SK-N-SH (cell line): ENCODE results near the gene AGO1.

Source experiments
- CHD2 ChIP-seq: fragments of 150-350 bp; IDR thresholded peaks from 2 replicates; pipeline ENCODE4 v1.6.1; 2018; ENCODE audit warnings: low read length; ENCODE audit not compliant: partially characterized antibody
- FOXM1 ChIP-seq: IDR thresholded peaks from 2 replicates; pipeline ENCODE4 v1.4.0; 2012; ENCODE audit warnings: low read depth, mild to moderate bottlenecking
- GABPA ChIP-seq: IDR thresholded peaks from 2 replicates; pipeline ENCODE4 v1.4.0; 2012; ENCODE audit warnings: low read depth, mild to moderate bottlenecking
- JUND ChIP-seq: IDR thresholded peaks from 2 replicates; pipeline ENCODE4 v1.4.0; 2012
- MAX ChIP-seq: IDR thresholded peaks from 2 replicates; pipeline ENCODE4 v1.4.0; 2012; ENCODE audit warnings: low read depth
- MXI1 ChIP-seq: IDR thresholded peaks from 2 replicates; pipeline ENCODE4 v1.6.1; 2012; ENCODE audit warnings: mild to moderate bottlenecking, low read depth, low read length, improper control_type of control experiment
- NFIC ChIP-seq: IDR thresholded peaks from 2 replicates; pipeline ENCODE4 v1.4.0; 2012; ENCODE audit warnings: borderline replicate concordance
- SIN3A ChIP-seq: IDR thresholded peaks from 2 replicates; pipeline ENCODE4 v1.6.1; 2012; ENCODE audit warnings: low read depth, mild to moderate bottlenecking, low read length, moderate library complexity, borderline replicate concordance
- TAF1 ChIP-seq: IDR thresholded peaks from 2 replicates; pipeline ENCODE4 v1.6.1; 2012; ENCODE audit warnings: low read depth, mild to moderate bottlenecking, low read length, moderate library complexity, borderline replicate concordance
- TCF12 ChIP-seq: IDR thresholded peaks from 2 replicates; pipeline ENCODE4 v1.4.0; 2012
- TEAD4 ChIP-seq: IDR thresholded peaks from 2 replicates; pipeline ENCODE4 v1.4.0; 2012; ENCODE audit warnings: mild to moderate bottlenecking, borderline replicate concordance; ENCODE audit not compliant: insufficient read depth
- TF ChIP-seq, protein P1 (sequence below): fragments of 200-600 bp; sonication (generic); IDR thresholded peaks from 2 replicates; pipeline ENCODE4 v1.6.1; 2017; ENCODE audit warnings: antibody characterized with exemption, mild to moderate bottlenecking, moderate library complexity
- TF ChIP-seq, protein P2 (sequence below): IDR thresholded peaks from 2 replicates; pipeline ENCODE4 v1.4.0; 2012; ENCODE audit warnings: low read depth, borderline replicate concordance

DNA sequence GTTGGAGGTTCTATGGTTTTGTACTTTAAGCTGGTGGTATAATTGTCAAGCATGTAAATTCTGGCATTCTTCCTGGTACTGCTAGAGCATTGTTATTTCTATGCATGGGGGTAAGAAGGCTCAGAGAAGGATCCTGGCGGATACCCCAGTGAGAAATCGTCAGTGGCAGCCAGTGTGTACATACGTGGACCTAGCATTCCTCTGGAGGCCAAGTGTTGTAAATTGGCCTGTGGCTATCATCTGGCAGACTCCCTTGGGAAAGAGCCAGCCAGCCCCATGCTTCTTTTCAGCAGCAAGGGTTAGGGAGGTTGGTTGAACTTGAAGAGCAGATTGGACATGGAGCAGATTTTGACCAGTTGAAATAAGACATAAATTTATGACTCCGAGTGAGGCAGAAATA, 42.7 kb downstream of the AGO1 start:
- TF ChIP-seq, protein P1, sequence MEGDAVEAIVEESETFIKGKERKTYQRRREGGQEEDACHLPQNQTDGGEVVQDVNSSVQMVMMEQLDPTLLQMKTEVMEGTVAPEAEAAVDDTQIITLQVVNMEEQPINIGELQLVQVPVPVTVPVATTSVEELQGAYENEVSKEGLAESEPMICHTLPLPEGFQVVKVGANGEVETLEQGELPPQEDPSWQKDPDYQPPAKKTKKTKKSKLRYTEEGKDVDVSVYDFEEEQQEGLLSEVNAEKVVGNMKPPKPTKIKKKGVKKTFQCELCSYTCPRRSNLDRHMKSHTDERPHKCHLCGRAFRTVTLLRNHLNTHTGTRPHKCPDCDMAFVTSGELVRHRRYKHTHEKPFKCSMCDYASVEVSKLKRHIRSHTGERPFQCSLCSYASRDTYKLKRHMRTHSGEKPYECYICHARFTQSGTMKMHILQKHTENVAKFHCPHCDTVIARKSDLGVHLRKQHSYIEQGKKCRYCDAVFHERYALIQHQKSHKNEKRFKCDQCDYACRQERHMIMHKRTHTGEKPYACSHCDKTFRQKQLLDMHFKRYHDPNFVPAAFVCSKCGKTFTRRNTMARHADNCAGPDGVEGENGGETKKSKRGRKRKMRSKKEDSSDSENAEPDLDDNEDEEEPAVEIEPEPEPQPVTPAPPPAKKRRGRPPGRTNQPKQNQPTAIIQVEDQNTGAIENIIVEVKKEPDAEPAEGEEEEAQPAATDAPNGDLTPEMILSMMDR = no peak
- no peak for TF ChIP-seq MAX
- TF ChIP-seq CHD2 = no peak
- no peak for TF ChIP-seq TCF12
- no peak for TF ChIP-seq JUND
- TF ChIP-seq SIN3A = no peak
- no peak for TF ChIP-seq NFIC
- no peak for TF ChIP-seq FOXM1
- no peak for TF ChIP-seq TAF1
- TF ChIP-seq, protein P2, sequence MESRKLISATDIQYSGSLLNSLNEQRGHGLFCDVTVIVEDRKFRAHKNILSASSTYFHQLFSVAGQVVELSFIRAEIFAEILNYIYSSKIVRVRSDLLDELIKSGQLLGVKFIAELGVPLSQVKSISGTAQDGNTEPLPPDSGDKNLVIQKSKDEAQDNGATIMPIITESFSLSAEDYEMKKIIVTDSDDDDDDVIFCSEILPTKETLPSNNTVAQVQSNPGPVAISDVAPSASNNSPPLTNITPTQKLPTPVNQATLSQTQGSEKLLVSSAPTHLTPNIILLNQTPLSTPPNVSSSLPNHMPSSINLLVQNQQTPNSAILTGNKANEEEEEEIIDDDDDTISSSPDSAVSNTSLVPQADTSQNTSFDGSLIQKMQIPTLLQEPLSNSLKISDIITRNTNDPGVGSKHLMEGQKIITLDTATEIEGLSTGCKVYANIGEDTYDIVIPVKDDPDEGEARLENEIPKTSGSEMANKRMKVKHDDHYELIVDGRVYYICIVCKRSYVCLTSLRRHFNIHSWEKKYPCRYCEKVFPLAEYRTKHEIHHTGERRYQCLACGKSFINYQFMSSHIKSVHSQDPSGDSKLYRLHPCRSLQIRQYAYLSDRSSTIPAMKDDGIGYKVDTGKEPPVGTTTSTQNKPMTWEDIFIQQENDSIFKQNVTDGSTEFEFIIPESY = no peak
- TF ChIP-seq GABPA = no peak
- TF ChIP-seq TEAD4 = no peak
- no peak for TF ChIP-seq MXI1
